GM18502 (cell line): ENCODE results near the gene FCER2.

ENCODE experiments used
- ATAC-seq: cut with Tn5 transposase; IDR thresholded peaks from one replicate; pipeline ENCODE4 v1.9.1; 2021; ENCODE audit warnings: mild to moderate bottlenecking; ENCODE audit not compliant: unreplicated experiment, poor library complexity

Gene FCER2

DNA sequence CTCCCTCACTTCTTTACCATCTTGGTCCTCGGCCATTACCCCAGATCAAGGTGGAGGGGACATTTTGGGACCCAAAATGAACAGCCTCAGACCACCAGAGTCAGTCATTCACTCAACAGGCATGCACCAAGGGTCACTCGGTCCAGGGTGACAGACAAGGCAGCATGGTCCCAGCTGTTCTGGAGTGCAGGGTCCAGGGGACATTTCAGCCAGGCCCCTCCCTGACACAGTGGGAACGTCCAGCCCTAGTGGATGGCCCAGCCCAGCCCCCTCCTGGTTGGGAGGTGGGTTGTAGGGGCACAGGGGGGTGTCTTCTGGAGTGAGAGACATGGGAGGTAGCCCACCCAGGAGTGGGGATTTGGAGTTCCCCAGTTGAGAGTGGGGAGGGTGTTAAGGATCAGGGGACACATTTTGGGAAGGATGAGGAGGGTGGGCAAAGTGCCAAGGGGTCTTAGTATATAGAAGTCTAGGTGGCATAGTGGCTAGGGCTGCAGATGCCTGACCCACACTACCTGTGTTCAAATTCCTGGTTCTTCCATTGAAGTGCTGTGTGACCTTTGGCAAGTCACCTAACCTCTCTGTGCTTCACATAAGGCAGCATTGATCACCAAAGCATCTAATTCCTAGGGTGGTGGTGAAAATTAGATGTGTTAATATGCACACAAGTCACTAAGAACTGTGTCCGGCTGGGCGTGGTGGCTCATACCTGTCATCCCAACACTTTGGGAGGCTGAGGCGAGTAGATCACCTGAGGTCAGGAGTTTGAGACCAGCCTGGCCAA is 2.5 kb upstream of the FCER2 start:
- no peak for ATAC-seq

DNA sequence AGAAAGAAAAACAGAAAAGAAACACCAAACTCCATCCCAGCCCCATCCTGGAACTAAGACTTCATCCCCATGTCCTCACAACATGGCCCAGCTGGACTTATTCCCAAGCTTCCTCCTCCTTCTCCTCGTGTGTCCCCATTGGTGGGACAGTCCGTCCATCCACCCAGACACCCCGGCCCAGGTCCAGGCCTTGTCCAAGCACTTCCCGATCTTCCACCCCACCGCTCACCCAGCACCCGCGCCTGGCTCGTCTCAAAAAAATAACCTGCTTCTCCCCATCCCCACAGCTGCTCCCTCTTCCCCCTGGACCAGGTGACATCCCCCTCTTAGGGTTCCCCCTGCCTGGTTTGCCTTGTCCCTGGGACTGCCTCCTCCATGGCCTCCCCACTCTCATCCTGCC is 1.4 kb upstream of the FCER2 start:
- ATAC-seq: no peak

DNA sequence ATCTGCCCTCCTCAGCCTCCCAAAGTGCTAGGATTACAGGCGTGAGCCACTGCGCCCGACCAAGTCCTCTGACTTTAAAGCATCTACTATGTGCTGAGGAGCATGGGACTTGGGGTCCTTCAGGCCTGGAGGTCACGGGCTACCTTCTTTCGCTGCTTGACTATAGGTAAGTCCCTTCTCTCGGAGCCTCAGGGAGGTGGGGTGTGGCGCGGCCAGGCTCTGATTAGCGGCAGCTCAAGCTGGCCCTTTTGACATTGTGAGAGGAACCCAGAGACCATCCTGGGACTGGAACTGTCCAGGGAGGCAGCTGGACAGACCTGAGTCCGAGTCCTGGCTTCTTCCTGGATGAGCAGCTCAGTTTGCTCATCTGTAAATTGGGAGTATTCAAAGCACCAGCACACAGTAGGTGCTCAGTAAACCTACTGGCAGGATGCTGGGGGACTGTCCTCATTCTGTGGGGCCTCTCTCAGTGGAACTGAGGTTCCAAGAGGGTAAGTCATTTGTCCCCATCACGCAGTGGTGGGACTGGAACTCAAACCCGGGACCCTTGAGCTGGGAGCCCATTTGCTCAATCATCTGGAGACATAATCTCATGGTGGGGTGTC is 780 bp downstream of the FCER2 start:
- no peak for ATAC-seq

DNA sequence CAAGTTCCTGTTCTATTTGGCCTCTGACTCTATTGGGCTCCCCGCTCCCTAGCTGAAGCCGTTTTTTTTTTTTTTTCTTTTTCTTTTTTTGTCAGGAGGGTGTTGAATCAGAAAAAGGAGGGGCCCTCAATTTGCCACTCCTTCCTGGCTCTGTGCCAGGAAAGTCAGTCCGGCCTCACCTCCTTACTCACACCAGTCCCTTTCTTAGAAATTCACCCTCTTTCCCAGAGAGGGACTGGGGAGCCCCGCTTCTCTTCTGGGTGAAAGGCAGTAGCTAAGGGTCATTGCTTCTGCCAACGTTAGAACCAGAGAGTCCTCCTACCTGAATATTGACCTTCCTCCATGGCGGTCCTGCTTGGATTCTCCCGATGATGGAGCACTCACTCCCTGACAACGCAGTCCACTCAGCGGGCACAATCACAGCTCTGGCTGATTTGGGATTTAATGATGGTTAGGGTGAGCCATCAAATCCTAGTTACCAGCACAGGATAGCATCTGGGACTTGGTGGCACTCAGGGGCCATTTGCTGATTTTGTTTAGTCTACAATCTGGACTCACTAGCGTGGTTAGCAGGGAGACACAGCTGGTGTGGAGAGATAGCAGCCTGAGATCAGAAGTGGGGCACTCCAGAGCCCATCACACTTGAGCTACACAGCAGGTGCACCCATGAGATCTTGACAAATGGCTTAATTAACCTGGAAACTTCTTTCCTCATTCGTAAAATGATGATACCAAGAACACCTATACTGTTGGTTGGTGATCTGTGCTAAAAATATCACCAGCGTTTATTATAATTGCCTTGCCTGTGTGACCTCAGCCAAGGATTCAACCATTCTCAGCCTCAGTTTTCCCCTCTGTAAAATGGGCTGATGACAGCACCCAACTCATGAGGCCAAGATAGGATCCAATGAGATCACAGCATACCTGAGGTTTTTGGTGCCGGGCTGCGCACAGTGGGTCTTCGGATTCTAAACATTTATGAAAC is 2.2 kb downstream of the FCER2 start:
- ATAC-seq: no peak

DNA sequence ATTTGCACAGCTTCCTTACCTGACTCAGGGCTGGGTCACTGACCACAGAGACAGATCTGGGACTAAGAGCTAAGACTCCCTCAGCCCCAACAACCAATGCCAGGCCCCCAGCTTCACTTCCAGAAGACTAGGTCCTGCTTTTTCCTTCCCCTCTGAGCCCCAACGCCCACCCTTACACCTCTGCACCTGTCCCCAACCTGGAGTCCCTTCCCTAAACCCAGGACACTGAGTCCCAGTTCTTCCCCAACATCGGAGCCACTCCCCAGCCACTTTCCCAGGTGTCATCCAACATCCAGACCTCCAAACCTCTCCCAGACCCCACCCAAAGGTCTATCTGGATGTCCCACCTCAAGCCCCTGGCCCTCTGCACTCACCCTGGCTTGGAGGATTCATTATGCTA is 2.9 kb downstream of the FCER2 start:
- ATAC-seq: no peak

DNA sequence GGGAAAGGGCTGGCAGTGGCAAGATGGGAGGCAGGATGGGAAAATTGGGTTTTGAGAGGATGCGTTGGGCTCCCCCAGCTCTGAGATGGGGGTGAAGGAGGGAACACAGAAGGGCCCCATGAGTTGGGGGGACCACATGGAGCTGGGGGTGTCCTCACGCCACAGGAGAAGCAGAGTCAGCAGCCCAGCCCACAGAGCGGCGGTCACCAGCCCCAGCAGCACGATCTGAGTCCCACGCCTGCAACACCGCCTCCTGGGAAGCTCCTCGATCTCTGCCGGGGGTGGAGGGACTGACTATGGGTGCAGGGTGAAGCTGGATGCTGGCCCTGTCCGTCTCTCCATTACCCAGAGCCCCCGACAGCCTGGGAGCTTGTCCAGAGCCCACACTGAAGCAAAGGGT is 3.3 kb downstream of the FCER2 start:
- no peak for ATAC-seq

DNA sequence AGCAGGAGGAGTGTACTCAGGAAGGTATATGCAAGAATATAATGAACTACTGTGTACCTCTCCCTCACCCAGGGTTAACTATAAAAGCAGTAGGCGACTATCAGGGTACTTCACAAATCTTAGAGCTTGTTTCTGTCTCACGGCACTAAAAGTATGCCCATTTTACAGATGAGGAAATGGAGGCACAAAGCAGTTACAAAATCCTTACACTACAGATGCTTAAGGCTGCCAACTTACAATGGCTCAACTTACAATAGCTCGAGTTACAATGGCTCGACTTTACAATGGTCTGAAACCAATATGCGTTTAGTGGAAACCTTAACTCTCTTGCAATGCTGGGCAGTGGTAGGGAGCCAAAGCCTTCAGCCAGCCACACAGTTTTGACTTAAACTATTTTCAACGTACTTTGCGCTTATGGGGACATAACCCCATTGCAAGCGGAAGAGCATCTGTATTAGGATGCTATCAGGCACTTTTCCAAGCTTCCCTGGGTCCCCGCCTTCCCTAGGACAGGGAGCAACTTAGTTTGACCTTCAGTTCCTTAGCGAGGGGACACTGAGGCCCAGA is 4.1 kb downstream of the FCER2 start:
- ATAC-seq: no peak

DNA sequence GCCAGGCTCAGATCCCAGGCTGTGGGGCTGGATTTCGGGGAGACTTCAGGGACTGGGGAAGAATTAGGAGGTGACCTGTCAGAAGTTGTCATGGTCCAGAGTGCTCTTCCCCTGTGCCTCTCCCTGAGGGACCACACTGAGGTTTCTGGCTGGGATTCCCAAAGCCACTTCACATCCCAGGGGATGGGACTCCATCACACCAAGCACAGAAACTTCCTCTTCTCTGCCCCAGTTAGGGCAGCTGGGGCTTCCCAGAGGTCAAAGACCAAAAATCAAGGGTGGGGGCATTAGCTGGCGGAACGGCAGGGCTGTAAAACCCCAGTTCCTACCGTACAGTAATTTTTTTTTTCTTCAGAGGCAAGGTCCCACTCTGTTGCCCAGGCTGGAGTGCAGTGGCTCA is 7.4 kb downstream of the FCER2 start:
- ATAC-seq: no peak

DNA sequence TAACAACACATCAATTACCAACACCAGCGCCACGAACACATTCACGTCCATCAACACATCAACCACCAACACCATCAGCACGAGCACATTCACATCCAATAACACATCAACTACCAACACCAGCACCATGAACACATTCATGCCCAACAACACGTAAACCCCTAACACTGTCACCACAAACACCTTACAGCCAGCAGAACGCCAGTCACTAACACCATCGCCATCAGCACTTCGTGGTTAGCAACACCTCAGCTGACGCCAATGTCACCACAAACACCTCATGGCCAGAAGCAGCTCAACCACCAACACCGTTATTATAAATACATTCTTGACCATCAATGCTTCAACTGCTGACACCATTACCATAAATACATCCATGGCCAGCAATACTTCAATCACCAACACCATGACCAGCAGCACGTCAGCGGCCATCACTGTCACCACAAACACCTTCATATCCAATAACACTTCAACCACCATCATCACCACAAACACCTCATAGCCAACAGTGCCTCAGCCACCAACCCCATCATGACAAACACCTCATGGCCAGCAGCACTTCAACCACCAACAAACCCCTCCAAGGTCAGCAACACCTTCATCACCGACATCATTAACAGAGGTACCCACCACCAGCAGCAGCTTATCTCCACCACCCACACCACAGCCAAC is 9.4 kb downstream of the FCER2 start:
- ATAC-seq: no peak

DNA sequence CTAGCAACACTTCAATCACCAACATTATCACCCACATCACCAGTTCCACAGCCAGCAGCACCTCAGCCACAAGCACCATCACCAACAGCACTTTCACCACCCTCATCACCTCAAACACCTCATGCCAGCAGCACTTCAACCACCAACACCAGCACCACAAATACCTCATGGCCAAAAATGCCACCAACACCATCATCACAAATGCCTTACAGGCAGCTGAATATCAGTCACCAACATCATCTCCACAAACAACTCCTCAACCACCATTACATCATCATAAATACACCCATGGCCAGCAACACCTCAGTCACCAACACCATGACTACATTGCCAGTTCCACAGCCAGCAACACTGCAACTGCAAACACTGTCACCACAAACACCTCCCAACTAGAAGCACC is 10.4 kb downstream of the FCER2 start:
- ATAC-seq: no peak

DNA sequence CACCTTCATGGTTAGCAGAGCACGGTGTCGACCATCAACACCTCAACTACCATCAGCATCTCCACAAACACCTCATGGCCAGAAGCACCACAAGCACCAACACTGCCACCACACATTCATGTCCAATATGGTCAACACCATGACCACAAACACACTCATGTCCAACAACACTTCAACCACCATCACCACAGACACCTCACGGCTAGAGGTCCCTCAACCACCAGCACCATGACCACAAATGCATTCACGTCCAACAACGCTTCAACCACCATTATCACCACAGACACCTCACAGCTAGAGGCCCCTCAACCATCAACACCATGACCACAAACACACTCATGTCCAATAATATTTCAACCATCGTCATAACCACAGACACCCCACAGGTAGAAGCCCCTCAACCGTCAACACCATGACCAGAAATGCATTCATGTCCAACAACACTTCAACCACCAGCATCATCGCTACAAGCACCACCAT is 11.1 kb downstream of the FCER2 start:
- ATAC-seq: no peak

DNA sequence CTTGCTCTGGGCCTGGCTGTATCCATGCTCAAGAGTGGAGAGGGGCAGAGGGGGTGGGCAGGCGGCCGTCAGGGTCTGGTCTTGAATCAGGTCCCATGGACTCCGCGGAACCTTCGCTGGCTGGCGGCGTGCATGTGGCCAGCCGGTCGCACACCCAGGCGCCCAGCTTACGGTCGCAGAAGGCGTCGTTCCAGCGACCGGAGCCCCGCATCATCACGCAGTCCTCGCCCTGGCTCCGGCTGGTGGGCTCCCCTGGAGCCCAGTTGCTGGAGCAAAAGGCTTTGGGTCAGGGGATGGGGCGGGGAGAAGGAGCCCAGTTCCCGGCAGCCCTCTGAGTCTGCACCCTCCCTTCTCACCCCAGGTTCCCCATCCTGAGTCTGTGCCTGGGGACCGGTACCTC is 12.8 kb downstream of the FCER2 start:
- ATAC-seq: no peak

DNA sequence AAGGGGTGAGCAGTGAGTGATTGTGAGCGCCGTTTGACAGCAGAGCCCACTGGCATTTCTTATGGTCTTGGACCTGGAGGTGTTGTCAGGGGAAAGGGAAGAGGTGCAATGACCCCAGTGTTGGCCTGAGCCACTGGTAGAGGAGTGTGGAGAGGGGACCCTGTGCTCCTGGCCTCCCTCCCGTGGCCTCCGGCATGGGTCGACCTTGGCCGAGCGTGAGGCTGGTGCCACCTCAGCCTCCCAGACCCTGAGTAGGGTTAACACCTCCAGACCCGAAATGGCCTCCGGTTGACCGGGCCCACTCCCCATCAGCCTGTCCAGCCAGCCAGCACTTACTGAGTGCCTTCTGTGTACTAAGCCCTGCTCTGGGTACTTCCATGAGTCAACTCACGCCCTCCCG is 14.8 kb downstream of the FCER2 start:
- no peak for ATAC-seq

DNA sequence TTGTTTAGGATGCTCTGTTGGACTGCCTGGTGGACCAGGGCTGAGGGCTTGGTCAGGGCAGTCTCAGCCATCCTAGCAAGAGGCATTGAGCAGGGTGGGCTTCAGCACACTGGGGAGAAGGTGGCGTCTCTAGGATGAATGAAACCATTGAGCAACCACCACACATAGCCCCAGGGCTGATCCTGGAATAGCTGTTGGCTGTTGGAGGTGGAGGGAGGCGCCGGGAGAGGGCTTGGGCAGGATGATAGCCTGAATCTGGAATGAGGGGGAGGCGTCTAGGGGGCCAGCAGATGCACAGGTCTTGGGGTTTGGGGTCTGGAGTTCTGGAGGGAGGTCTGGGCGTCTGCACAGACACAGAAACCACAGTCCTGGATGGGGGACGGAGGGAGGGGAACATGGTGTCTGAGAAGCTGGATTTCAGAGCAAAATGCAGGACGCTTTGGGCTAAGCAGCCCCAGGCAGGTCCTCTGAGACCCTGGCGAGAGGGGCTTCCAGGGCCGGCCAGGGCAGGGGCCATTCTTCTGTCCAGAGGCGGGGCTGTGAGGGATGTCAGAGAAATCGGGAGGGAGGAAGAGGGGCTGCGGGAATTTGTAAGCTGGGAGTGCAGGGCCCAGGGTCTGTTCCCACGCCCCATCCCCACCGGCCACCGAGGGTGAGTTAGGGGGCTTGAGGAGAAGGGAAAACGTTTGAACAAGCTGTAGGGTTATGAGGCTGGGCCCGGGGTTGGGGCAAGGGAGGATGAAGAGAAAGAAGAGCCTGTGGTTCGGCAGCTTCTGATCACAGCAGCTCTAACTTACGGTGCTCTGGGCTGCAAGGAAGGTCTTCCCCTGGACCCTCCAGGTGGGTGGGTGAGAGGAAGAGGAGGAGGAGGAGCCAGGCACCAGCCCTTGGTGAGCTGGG is 16.1 kb downstream of the FCER2 start:
- no peak for ATAC-seq

DNA sequence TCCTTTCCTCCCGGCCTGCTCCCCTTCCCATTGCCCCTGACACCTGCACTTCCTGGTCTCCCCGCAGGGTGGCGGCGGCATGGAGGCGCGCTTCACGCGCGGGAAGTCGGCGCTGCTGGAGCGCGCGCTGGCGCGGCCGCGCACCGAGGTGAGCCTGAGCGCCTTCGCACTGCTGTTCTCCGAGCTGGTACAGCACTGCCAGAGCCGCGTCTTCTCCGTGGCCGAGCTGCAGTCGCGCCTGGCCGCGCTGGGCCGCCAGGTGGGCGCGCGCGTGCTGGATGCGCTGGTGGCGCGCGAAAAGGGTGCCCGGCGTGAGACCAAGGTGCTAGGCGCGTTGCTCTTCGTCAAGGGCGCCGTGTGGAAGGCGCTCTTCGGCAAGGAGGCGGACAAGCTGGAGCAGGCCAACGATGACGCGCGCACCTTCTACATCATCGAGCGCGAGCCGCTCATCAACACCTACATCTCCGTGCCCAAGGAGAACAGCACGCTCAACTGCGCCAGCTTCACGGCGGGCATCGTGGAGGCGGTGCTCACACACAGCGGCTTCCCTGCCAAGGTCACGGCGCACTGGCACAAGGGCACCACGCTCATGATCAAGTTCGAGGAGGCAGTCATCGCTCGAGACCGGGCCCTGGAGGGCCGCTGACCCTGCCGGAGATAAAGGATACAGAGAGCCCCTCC is 19.6 kb downstream of the FCER2 start:
- ATAC-seq: no peak

DNA sequence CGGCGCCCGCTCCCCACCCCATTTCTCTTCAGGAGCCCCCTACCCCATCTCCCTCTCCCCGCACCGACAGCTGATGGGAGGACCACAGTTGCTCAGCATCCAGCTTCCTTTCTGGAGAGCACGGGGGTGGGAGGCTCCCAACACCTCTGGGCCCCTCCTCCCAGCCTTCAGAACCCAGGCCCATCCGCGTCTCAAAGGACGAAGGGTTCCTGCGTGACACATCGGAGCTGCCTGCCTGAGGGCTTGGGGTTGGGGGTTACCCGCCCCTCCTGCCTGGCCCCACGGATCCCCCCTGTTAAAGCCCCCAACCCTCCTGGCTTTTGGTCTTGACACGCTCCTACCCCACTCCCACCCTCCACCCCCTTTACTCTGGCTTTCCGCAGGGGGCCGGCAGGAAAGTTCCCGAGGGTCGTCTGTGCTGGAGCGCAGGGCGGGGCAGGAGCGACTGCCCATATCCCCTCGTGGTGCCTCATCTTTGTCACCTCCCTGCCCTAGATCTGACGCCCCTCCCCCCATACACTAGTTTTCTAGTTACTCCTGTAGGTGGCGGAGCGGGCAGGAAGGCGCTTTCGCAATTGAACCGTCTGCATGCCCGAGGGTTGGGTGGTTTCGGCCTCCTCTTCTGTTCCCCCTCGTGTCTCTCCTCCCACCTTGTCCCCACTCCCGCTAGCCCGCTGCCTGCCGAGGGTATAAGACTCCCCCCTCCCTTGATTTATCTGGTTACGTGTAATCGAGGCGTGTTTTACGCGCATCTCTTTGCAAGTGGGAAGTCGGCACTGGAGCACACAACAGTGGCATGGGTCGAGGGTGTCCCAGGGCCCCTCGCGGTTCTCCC is 20.4 kb downstream of the FCER2 start:
- no peak for ATAC-seq

DNA sequence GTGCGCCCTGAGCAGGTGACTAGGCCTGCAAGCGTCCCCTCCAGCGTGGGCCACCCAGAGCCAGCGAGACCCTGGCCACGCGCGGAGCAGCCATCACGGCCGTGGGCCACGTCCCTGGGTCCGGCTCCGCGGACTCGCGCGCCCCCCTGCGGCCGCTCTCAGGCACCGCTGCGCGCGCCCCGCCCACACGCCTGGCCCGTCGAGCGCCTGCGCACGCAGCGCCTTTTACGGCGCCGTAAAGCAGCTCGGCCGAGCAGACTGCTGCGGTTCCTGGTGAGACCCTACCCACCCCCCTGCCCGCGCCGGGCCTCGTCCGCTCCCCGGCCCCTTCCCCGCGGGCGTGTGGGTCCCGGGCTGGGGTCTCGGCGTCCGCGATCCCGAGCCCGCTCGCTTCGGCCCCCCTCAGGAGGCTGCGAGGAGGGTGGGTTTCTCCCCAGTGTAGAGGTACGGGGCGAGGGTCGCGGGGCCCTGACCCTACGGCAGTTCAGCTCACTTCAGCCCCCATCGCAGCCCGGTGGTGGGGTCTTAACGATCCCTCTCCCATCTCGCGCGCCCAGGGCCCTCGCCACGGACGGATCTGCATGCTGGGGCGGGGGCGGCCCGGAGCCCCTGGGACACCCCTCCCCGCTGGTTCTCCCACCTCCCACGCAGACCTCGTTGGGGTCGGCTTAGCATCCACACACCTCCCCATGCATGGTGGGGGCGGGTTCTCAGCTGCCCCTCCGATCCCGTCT is 21.2 kb downstream of the FCER2 start, which contains the start of gene TRAPPC5:
Gene TRAPPC5, plus strand, starts transcription at position 228 of the 734 bp plus-strand sequence. CDS start 1,421 bp downstream, outside the sequence.
- no peak for ATAC-seq
